PFSK-1 (cell line): ENCODE results near the gene GTPBP4.

Experiments
- SIN3A ChIP-seq: IDR thresholded peaks from 2 replicates; pipeline ENCODE4 v1.6.1; 2012; ENCODE audit warnings: mild to moderate bottlenecking, low read length, moderate library complexity, borderline replicate concordance; ENCODE audit not compliant: insufficient read depth
- TF ChIP-seq, protein P1 (sequence below), 2 experiments: IDR thresholded peaks; 2 replicates each; pipeline versions ENCODE4 v1.6.1 to v1.8.0; 2011 to 2012; ENCODE audit warnings: low read depth in 2 of 2, low read length in 2 of 2, control low read depth in 1 of 2, inconsistent platforms in 1 of 2, mild to moderate bottlenecking in 1 of 2, moderate library complexity in 1 of 2; ENCODE audit not compliant: insufficient read depth in 1 of 2

DNA sequence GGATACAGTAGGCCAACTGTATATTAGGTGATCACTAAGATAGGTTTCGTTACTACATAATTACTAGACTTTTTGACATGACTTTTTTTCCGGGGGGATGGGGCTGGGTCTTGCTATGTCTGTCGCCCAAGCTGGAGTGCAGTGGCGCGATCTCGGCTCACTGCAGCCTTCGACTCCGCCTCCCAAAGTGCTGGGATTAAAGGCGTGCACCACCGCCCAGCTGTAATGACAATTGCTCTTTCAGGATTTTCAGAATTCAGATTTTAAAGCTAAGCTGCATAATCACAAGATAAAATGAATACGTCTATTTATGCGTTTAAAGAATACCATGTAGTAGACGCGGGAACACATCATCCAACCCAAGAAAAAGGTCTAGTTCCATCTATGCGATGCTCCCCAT lies 59.7 kb downstream of the GTPBP4 start:
- TF ChIP-seq, protein P1, sequence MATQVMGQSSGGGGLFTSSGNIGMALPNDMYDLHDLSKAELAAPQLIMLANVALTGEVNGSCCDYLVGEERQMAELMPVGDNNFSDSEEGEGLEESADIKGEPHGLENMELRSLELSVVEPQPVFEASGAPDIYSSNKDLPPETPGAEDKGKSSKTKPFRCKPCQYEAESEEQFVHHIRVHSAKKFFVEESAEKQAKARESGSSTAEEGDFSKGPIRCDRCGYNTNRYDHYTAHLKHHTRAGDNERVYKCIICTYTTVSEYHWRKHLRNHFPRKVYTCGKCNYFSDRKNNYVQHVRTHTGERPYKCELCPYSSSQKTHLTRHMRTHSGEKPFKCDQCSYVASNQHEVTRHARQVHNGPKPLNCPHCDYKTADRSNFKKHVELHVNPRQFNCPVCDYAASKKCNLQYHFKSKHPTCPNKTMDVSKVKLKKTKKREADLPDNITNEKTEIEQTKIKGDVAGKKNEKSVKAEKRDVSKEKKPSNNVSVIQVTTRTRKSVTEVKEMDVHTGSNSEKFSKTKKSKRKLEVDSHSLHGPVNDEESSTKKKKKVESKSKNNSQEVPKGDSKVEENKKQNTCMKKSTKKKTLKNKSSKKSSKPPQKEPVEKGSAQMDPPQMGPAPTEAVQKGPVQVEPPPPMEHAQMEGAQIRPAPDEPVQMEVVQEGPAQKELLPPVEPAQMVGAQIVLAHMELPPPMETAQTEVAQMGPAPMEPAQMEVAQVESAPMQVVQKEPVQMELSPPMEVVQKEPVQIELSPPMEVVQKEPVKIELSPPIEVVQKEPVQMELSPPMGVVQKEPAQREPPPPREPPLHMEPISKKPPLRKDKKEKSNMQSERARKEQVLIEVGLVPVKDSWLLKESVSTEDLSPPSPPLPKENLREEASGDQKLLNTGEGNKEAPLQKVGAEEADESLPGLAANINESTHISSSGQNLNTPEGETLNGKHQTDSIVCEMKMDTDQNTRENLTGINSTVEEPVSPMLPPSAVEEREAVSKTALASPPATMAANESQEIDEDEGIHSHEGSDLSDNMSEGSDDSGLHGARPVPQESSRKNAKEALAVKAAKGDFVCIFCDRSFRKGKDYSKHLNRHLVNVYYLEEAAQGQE (IDR thresholded peaks at IDR 0.05; ENCODE audit: insufficient read depth in 1 of 2, low read depth in 2 of 2, low read length in 2 of 2): no peak
- TF ChIP-seq SIN3A: peak; percentile 66; the same call in 1 of the 2 replicates
